WTC11 (cell line): ENCODE data around the gene CFAP58. TPM values are rescaled to one million over a fixed set of nuclear protein-coding genes. Genes with fewer than 3 reads are reported as not detected.

Experiments
- ATAC-seq: fragments of 200-7000 bp; cut with Tn5 transposase; 2 replicates; pipeline ENCODE4 v1.10.0; 2021; ENCODE audit warnings: mild to moderate bottlenecking, moderate library complexity
- CTCF ChIA-PET: fragments of 300-600 bp; sonication (Branson Sonifier 250); formaldehyde crosslinking; loops from one replicate; lab custom pipeline; 2021; ENCODE audit warnings: antibody characterized with exemption; lab: Charles Lee
- POLR2A ChIA-PET: fragments of 350-600 bp; sonication (Branson Sonifier 250); formaldehyde crosslinking; loops from one replicate; lab custom pipeline; 2021; ENCODE audit warnings: antibody characterized with exemption; lab: Charles Lee
- DNase-seq: peaks from one replicate; pipeline ENCODE4 v3.0.0; 2021; ENCODE audit warnings: low spot score
- H3K27ac Mint-ChIP-seq: 2 replicates; pipeline ENCODE4 v1.8.0; 2021; ENCODE audit warnings: mixed read lengths
- H3K27me3 Mint-ChIP-seq: 2 replicates; pipeline ENCODE4 v1.8.0; 2021; ENCODE audit warnings: low read depth, mild to moderate bottlenecking, moderate library complexity, mixed read lengths
- H3K36me3 Mint-ChIP-seq: 2 replicates; pipeline ENCODE4 v1.8.0; 2021; ENCODE audit warnings: mixed read lengths
- H3K4me1 Mint-ChIP-seq: 2 replicates; pipeline ENCODE4 v1.8.0; 2022; ENCODE audit warnings: mixed read lengths
- H3K4me3 Mint-ChIP-seq: 2 replicates; pipeline ENCODE4 v1.8.0; 2021; ENCODE audit warnings: mild to moderate bottlenecking, moderate library complexity, mixed read lengths
- H3K9me3 Mint-ChIP-seq: 2 replicates; pipeline ENCODE4 v1.8.0; 2021; ENCODE audit warnings: mixed read lengths
- ATF1 ChIP-seq: sonication (generic); formaldehyde crosslinking; IDR thresholded peaks from 2 replicates; pipeline ENCODE4 v1.8.1; 2023; ENCODE audit warnings: mild to moderate bottlenecking, moderate library complexity, missing genetic modification reagents
- CBFB ChIP-seq: sonication (generic); formaldehyde crosslinking; IDR thresholded peaks from 2 replicates; pipeline ENCODE4 v1.8.1; 2022; ENCODE audit warnings: mild to moderate bottlenecking, low read depth, missing genetic modification reagents
- ETV6 ChIP-seq: sonication (generic); formaldehyde crosslinking; IDR thresholded peaks from 2 replicates; pipeline ENCODE4 v1.8.1; 2022; ENCODE audit warnings: mild to moderate bottlenecking, missing genetic modification reagents
- FOXJ3 ChIP-seq: sonication (generic); formaldehyde crosslinking; IDR thresholded peaks from 2 replicates; pipeline ENCODE4 v1.9.0; 2021; ENCODE audit warnings: missing genetic modification reagents, mild to moderate bottlenecking, borderline replicate concordance
- FOXP1 ChIP-seq: sonication (generic); formaldehyde crosslinking; IDR thresholded peaks from 2 replicates; pipeline ENCODE4 v1.8.0; 2022; ENCODE audit warnings: missing genetic modification reagents, mild to moderate bottlenecking, moderate library complexity, borderline replicate concordance
- GABPB1 ChIP-seq: sonication (generic); formaldehyde crosslinking; IDR thresholded peaks from 2 replicates; pipeline ENCODE4 v1.8.1; 2023; ENCODE audit warnings: mild to moderate bottlenecking, missing genetic modification reagents
- IRF2 ChIP-seq: sonication (generic); formaldehyde crosslinking; IDR thresholded peaks from 2 replicates; pipeline ENCODE4 v1.8.0; 2022; ENCODE audit warnings: low read depth, missing genetic modification reagents, borderline replicate concordance
- NR2C2 ChIP-seq: sonication (generic); formaldehyde crosslinking; IDR thresholded peaks from 2 replicates; pipeline ENCODE4 v1.8.0; 2022; ENCODE audit warnings: mild to moderate bottlenecking, missing genetic modification reagents
- NR3C1 ChIP-seq: sonication (generic); formaldehyde crosslinking; conservative IDR thresholded peaks from 2 replicates; pipeline ENCODE4 v1.8.1; 2023; ENCODE audit warnings: low read depth, mild to moderate bottlenecking, missing genetic modification reagents
- SMAD3 ChIP-seq: sonication (generic); formaldehyde crosslinking; IDR thresholded peaks from 2 replicates; pipeline ENCODE4 v1.8.0; 2022; ENCODE audit warnings: missing genetic modification reagents, mild to moderate bottlenecking, borderline replicate concordance
- SP1 ChIP-seq: sonication (generic); formaldehyde crosslinking; conservative IDR thresholded peaks from 2 replicates; pipeline ENCODE4 v1.8.1; 2022; ENCODE audit warnings: missing genetic modification reagents
- TEAD1 ChIP-seq: sonication (generic); formaldehyde crosslinking; IDR thresholded peaks from 2 replicates; pipeline ENCODE4 v1.8.0; 2022; ENCODE audit warnings: mild to moderate bottlenecking, missing genetic modification reagents
- ZNF396 ChIP-seq: fragments of 250-450 bp; sonication (Bioruptor Pico); IDR thresholded peaks from 2 replicates; pipeline ENCODE4 v1.8.0; 2021; ENCODE audit warnings: mild to moderate bottlenecking, moderate library complexity, borderline replicate concordance
- ZNF416 ChIP-seq: fragments of 250-450 bp; sonication (Bioruptor Pico); IDR thresholded peaks from 2 replicates; pipeline ENCODE4 v1.9.0; 2021; ENCODE audit warnings: mild to moderate bottlenecking, inconsistent platforms
- total RNA-seq: library from RNA; stranded (reverse); gene quantifications from 3 replicates; pipeline ENCODE4 v1.2.3, GENCODE V29; 2021
- TF ChIP-seq, protein P1 (sequence below): sonication (generic); formaldehyde crosslinking; IDR thresholded peaks from 2 replicates; pipeline ENCODE4 v1.8.1; 2023; ENCODE audit warnings: mild to moderate bottlenecking, missing genetic modification reagents
- TF ChIP-seq, protein P2 (sequence below): fragments of 250-450 bp; sonication (Bioruptor Pico); IDR thresholded peaks from 2 replicates; pipeline ENCODE4 v1.8.0; 2021; ENCODE audit warnings: mild to moderate bottlenecking
- TF ChIP-seq, protein P3 (sequence below): sonication (generic); formaldehyde crosslinking; IDR thresholded peaks from 2 replicates; pipeline ENCODE4 v1.8.1; 2023; ENCODE audit warnings: mild to moderate bottlenecking, missing genetic modification reagents, moderate library complexity
- TF ChIP-seq, protein P4 (sequence below): fragments of 250-450 bp; sonication (Bioruptor Pico); IDR thresholded peaks from 2 replicates; pipeline ENCODE4 v1.9.0; 2021; ENCODE audit warnings: mild to moderate bottlenecking
- TF ChIP-seq, protein P5 (sequence below): sonication (generic); formaldehyde crosslinking; IDR thresholded peaks from 2 replicates; pipeline ENCODE4 v1.8.0; 2023; ENCODE audit warnings: missing genetic modification reagents
- TF ChIP-seq, protein P6 (sequence below): sonication (generic); formaldehyde crosslinking; IDR thresholded peaks from 2 replicates; pipeline ENCODE4 v1.8.0; 2022; ENCODE audit warnings: mild to moderate bottlenecking, missing genetic modification reagents
- TF ChIP-seq, protein P7 (sequence below): sonication (generic); formaldehyde crosslinking; IDR thresholded peaks from 2 replicates; pipeline ENCODE4 v1.8.0; 2022; ENCODE audit warnings: mild to moderate bottlenecking, missing genetic modification reagents
- TF ChIP-seq, protein P8 (sequence below): sonication (generic); formaldehyde crosslinking; conservative IDR thresholded peaks from 2 replicates; pipeline ENCODE4 v1.8.1; 2023; ENCODE audit warnings: mild to moderate bottlenecking, low read depth, missing genetic modification reagents, moderate library complexity
- TF ChIP-seq, protein P9 (sequence below): sonication (generic); formaldehyde crosslinking; IDR thresholded peaks from 2 replicates; pipeline ENCODE4 v1.8.0; 2022; ENCODE audit warnings: missing genetic modification reagents

The CFAP58 gene
- total RNA-seq, 1 experiment from 2014 or later, result 1.0 TPM

DNA sequence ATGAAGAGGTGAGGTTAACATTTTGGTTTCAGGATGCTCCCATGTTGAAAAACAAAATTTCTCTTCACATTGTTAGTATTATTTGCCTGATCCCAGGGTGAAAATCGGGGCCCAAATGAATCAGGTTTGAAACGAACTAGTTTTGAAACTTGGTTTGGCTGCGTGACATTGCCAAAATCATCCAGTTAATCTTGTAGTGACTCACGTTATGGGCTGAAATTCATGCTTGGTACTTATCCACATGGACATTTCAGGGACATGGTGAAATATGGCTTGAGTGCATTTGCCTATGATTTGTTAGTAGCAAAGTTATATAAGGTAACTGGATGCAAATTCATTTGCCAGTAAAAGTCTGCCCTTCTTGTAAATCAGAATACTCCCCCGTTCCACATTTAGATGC is 97.3 kb downstream of the CFAP58 start:
- no peaks in the 10 kb centered on the region for H3K9me3 Mint-ChIP-seq
- ChIA-PET POLR2A (no interaction called here), CTCF (no interaction called here)
- ATAC-seq, result no peak
- H3K36me3 Mint-ChIP-seq, result no peaks in the 10 kb centered on the region
- no peak overlapping the region for H3K27ac Mint-ChIP-seq
- no peaks in the 10 kb centered on the region for H3K27me3 Mint-ChIP-seq
- no peak for DNase-seq
- peaks cover 6% of the 10 kb centered on the region for H3K4me1 Mint-ChIP-seq
- H3K4me3 Mint-ChIP-seq, result no peak overlapping the region
- TF ChIP-seq, protein P1, sequence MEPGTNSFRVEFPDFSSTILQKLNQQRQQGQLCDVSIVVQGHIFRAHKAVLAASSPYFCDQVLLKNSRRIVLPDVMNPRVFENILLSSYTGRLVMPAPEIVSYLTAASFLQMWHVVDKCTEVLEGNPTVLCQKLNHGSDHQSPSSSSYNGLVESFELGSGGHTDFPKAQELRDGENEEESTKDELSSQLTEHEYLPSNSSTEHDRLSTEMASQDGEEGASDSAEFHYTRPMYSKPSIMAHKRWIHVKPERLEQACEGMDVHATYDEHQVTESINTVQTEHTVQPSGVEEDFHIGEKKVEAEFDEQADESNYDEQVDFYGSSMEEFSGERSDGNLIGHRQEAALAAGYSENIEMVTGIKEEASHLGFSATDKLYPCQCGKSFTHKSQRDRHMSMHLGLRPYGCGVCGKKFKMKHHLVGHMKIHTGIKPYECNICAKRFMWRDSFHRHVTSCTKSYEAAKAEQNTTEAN (CRISPR knock-in tag), result no peak
- TF ChIP-seq GABPB1 (CRISPR knock-in tag) (no peak), ETV6 (no peak), TEAD1 (no peak), SMAD3 (CRISPR knock-in tag) (no peak), ZNF416 (CRISPR knock-in tag) (no peak), NR2C2 (CRISPR knock-in tag) (no peak), ZNF396 (CRISPR knock-in tag) (no peak), FOXP1 (CRISPR knock-in tag) (no peak), CBFB (CRISPR knock-in tag) (no peak), SP1 (no peak), FOXJ3 (CRISPR knock-in tag) (no peak)
- TF ChIP-seq, protein P2, sequence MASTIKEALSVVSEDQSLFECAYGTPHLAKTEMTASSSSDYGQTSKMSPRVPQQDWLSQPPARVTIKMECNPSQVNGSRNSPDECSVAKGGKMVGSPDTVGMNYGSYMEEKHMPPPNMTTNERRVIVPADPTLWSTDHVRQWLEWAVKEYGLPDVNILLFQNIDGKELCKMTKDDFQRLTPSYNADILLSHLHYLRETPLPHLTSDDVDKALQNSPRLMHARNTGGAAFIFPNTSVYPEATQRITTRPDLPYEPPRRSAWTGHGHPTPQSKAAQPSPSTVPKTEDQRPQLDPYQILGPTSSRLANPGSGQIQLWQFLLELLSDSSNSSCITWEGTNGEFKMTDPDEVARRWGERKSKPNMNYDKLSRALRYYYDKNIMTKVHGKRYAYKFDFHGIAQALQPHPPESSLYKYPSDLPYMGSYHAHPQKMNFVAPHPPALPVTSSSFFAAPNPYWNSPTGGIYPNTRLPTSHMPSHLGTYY (CRISPR knock-in tag), result no peak
- TF ChIP-seq, protein P3, sequence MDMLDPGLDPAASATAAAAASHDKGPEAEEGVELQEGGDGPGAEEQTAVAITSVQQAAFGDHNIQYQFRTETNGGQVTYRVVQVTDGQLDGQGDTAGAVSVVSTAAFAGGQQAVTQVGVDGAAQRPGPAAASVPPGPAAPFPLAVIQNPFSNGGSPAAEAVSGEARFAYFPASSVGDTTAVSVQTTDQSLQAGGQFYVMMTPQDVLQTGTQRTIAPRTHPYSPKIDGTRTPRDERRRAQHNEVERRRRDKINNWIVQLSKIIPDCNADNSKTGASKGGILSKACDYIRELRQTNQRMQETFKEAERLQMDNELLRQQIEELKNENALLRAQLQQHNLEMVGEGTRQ (CRISPR knock-in tag), result no peak
- TF ChIP-seq, protein P4, sequence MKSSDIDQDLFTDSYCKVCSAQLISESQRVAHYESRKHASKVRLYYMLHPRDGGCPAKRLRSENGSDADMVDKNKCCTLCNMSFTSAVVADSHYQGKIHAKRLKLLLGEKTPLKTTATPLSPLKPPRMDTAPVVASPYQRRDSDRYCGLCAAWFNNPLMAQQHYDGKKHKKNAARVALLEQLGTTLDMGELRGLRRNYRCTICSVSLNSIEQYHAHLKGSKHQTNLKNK (CRISPR knock-in tag), result no peak
- TF ChIP-seq, protein P5, sequence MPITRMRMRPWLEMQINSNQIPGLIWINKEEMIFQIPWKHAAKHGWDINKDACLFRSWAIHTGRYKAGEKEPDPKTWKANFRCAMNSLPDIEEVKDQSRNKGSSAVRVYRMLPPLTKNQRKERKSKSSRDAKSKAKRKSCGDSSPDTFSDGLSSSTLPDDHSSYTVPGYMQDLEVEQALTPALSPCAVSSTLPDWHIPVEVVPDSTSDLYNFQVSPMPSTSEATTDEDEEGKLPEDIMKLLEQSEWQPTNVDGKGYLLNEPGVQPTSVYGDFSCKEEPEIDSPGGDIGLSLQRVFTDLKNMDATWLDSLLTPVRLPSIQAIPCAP, result no peak

DNA sequence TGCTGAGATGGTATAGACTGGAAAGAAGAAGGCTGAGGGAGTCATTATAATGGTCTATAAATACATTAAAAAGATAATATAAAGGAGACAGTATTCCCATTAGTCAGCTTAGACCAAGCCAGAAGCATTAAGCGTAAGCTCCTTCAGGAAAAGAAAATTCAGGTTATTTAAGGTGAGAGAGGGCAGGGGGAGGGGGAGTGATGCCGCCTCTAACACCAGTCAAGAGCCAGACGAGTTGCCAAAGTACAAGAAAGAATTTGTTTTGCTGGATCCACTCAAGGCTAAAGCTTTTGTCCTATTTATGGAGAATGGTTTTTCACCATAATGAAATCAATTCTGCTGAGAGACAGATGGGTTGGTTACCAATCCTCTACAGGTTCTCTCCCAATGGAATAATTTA is 99.3 kb downstream of the CFAP58 start:
- no peak for ATAC-seq
- CTCF ChIA-PET, result no interaction called here
- Mint-ChIP-seq H3K9me3 (no peaks in the 10 kb centered on the region), H3K4me1 (peaks cover 6% of the 10 kb centered on the region), H3K27me3 (no peaks in the 10 kb centered on the region), H3K36me3 (no peaks in the 10 kb centered on the region), H3K4me3 (no peak overlapping the region), H3K27ac (no peak overlapping the region)
- POLR2A ChIA-PET, result no interaction called here
- DNase-seq, result no peak
- TF ChIP-seq IRF2 (no peak), ATF1 (CRISPR knock-in tag) (no peak), FOXP1 (CRISPR knock-in tag) (no peak), NR3C1 (CRISPR knock-in tag) (no peak)
- TF ChIP-seq, protein P6, sequence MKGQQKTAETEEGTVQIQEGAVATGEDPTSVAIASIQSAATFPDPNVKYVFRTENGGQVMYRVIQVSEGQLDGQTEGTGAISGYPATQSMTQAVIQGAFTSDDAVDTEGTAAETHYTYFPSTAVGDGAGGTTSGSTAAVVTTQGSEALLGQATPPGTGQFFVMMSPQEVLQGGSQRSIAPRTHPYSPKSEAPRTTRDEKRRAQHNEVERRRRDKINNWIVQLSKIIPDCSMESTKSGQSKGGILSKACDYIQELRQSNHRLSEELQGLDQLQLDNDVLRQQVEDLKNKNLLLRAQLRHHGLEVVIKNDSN, result no peak
- TF ChIP-seq, protein P7, sequence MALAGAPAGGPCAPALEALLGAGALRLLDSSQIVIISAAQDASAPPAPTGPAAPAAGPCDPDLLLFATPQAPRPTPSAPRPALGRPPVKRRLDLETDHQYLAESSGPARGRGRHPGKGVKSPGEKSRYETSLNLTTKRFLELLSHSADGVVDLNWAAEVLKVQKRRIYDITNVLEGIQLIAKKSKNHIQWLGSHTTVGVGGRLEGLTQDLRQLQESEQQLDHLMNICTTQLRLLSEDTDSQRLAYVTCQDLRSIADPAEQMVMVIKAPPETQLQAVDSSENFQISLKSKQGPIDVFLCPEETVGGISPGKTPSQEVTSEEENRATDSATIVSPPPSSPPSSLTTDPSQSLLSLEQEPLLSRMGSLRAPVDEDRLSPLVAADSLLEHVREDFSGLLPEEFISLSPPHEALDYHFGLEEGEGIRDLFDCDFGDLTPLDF (CRISPR knock-in tag), result no peak
- TF ChIP-seq, protein P8, sequence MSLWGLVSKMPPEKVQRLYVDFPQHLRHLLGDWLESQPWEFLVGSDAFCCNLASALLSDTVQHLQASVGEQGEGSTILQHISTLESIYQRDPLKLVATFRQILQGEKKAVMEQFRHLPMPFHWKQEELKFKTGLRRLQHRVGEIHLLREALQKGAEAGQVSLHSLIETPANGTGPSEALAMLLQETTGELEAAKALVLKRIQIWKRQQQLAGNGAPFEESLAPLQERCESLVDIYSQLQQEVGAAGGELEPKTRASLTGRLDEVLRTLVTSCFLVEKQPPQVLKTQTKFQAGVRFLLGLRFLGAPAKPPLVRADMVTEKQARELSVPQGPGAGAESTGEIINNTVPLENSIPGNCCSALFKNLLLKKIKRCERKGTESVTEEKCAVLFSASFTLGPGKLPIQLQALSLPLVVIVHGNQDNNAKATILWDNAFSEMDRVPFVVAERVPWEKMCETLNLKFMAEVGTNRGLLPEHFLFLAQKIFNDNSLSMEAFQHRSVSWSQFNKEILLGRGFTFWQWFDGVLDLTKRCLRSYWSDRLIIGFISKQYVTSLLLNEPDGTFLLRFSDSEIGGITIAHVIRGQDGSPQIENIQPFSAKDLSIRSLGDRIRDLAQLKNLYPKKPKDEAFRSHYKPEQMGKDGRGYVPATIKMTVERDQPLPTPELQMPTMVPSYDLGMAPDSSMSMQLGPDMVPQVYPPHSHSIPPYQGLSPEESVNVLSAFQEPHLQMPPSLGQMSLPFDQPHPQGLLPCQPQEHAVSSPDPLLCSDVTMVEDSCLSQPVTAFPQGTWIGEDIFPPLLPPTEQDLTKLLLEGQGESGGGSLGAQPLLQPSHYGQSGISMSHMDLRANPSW (CRISPR knock-in tag), result no peak
- TF ChIP-seq, protein P9, sequence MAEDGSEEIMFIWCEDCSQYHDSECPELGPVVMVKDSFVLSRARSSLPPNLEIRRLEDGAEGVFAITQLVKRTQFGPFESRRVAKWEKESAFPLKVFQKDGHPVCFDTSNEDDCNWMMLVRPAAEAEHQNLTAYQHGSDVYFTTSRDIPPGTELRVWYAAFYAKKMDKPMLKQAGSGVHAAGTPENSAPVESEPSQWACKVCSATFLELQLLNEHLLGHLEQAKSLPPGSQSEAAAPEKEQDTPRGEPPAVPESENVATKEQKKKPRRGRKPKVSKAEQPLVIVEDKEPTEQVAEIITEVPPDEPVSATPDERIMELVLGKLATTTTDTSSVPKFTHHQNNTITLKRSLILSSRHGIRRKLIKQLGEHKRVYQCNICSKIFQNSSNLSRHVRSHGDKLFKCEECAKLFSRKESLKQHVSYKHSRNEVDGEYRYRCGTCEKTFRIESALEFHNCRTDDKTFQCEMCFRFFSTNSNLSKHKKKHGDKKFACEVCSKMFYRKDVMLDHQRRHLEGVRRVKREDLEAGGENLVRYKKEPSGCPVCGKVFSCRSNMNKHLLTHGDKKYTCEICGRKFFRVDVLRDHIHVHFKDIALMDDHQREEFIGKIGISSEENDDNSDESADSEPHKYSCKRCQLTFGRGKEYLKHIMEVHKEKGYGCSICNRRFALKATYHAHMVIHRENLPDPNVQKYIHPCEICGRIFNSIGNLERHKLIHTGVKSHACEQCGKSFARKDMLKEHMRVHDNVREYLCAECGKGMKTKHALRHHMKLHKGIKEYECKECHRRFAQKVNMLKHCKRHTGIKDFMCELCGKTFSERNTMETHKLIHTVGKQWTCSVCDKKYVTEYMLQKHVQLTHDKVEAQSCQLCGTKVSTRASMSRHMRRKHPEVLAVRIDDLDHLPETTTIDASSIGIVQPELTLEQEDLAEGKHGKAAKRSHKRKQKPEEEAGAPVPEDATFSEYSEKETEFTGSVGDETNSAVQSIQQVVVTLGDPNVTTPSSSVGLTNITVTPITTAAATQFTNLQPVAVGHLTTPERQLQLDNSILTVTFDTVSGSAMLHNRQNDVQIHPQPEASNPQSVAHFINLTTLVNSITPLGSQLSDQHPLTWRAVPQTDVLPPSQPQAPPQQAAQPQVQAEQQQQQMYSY, result no peak
